Smooth muscle cell (in vitro differentiated cells): ENCODE results near the gene POLR3K. TPM values are rescaled to one million over a fixed set of nuclear protein-coding genes. Genes with fewer than 3 reads are reported as not detected.

Experiments used
- DNase-seq: peaks from one replicate; lab custom pipeline; 2025; ENCODE audit not compliant: unreplicated experiment; lab: John Stamatoyannopoulos, UW
- H2AFZ ChIP-seq: fragments of 200-600 bp; sonication (generic); 2 replicates; pipeline ENCODE4 v1.6.0; 2016; ENCODE audit warnings: antibody characterized with exemption, low read depth, mild to moderate bottlenecking
- H3F3A ChIP-seq: fragments of 200-600 bp; sonication (generic); 2 replicates; pipeline ENCODE4 v1.6.0; 2017; ENCODE audit warnings: antibody characterized with exemption, low read depth
- H3K27ac ChIP-seq: fragments of 200-600 bp; sonication (generic); 2 replicates; pipeline ENCODE4 v1.5.1; 2016; ENCODE audit warnings: low read depth, mild to moderate bottlenecking
- H3K27me3 ChIP-seq: fragments of 200-600 bp; sonication (generic); 2 replicates; pipeline ENCODE4 v1.6.1; 2016; ENCODE audit warnings: low read depth, mild to moderate bottlenecking
- H3K36me3 ChIP-seq: fragments of 200-600 bp; sonication (generic); 2 replicates; pipeline ENCODE4 v1.5.1; 2016; ENCODE audit warnings: low read depth
- H3K4me1 ChIP-seq: fragments of 200-600 bp; sonication (generic); 2 replicates; pipeline ENCODE4 v1.5.1; 2016; ENCODE audit warnings: low read depth
- H3K4me2 ChIP-seq: fragments of 200-600 bp; sonication (generic); 2 replicates; pipeline ENCODE4 v1.6.0; 2016; ENCODE audit warnings: mild to moderate bottlenecking
- H3K4me3 ChIP-seq: fragments of 200-600 bp; sonication (generic); 2 replicates; pipeline ENCODE4 v1.5.1; 2016; ENCODE audit warnings: mild to moderate bottlenecking
- H3K79me2 ChIP-seq: fragments of 200-600 bp; sonication (generic); 2 replicates; pipeline ENCODE4 v1.6.0; 2016; ENCODE audit warnings: low read depth, mild to moderate bottlenecking
- H3K9ac ChIP-seq: fragments of 200-600 bp; sonication (generic); 2 replicates; pipeline ENCODE4 v1.6.0; 2016; ENCODE audit warnings: low read depth
- H3K9me3 ChIP-seq: fragments of 200-600 bp; sonication (generic); replicated peaks from 2 replicates; pipeline ENCODE4 v1.5.1; 2016; ENCODE audit warnings: low read depth
- H4K20me1 ChIP-seq: fragments of 200-600 bp; sonication (generic); 2 replicates; pipeline ENCODE4 v1.6.0; 2016; ENCODE audit warnings: low read depth
- WGBS: methylation state at CpG from one replicate; pipeline ENCODE4 v1.1.7; 2016; ENCODE audit warnings: low lambda C conversion rate; 5-methylcytosine and 5-hydroxymethylcytosine counted together
- polyA plus RNA-seq: library from polyadenylated mRNA; unstranded; fragments of >200 nt; fragmentation: Nextera tagmentation; extraction: Ambion mirVana; gene quantifications from 2 replicates; pipeline ENCODE4 v1.2.1, GENCODE V29; 2016
- total RNA-seq: library from RNA; depleted of rRNA; stranded (reverse); fragments of >200 nt; gene quantifications from 2 replicates; pipeline ENCODE4 v1.2.3, GENCODE V29; 2014
- TF ChIP-seq, protein P1 (sequence below): fragments of 200-600 bp; sonication (generic); IDR thresholded peaks from 2 replicates; pipeline ENCODE4 v1.5.1; 2017; ENCODE audit warnings: borderline replicate concordance, mild to moderate bottlenecking, antibody characterized with exemption; ENCODE audit not compliant: insufficient read depth, poor library complexity, severe bottlenecking

Gene POLR3K
- total and polyA plus RNA-seq, 2 experiments from 2014 or later, result 2.9 to 10.5 TPM

DNA sequence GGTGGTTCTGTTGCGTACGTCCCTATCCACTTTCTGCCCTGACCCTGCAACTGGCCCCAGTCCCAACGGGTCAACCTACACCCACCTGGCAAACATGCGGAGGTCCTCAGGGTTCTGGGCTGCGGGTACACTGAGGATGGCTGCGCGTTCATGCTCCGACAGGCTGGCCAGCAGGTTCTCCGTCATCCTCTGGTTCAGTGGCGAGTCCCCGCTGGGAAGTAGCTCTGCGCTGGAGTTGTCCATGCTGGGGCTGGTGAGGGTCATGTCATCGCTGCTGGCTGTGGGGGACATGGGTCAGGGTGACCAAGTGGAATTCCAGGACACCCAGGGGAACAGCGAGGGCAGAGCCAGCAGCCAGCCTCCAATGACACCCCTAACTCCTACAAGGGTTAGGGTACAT is 35.2 kb upstream of the POLR3K start:
- H3K9ac ChIP-seq, result no peak overlapping the region
- no peaks in the 10 kb centered on the region for H3K79me2 ChIP-seq
- TF ChIP-seq, protein P1, sequence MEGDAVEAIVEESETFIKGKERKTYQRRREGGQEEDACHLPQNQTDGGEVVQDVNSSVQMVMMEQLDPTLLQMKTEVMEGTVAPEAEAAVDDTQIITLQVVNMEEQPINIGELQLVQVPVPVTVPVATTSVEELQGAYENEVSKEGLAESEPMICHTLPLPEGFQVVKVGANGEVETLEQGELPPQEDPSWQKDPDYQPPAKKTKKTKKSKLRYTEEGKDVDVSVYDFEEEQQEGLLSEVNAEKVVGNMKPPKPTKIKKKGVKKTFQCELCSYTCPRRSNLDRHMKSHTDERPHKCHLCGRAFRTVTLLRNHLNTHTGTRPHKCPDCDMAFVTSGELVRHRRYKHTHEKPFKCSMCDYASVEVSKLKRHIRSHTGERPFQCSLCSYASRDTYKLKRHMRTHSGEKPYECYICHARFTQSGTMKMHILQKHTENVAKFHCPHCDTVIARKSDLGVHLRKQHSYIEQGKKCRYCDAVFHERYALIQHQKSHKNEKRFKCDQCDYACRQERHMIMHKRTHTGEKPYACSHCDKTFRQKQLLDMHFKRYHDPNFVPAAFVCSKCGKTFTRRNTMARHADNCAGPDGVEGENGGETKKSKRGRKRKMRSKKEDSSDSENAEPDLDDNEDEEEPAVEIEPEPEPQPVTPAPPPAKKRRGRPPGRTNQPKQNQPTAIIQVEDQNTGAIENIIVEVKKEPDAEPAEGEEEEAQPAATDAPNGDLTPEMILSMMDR, result no peak
- 97% methylated on average over 14 of the region's 14 CpGs for WGBS
- no peak overlapping the region for H2AFZ ChIP-seq
- no peak for DNase-seq
- no peak overlapping the region for H3K4me3 ChIP-seq
- no peaks in the 10 kb centered on the region for H3K9me3 ChIP-seq
- no peak overlapping the region for H3K27ac ChIP-seq
- peaks cover 37% of the 10 kb centered on the region for H4K20me1 ChIP-seq
- no peak overlapping the region for H3K4me2 ChIP-seq
- no peaks in the 10 kb centered on the region for H3K36me3 ChIP-seq
- H3K27me3 ChIP-seq, result no peaks in the 10 kb centered on the region
- peaks cover 9% of the 10 kb centered on the region for H3F3A ChIP-seq
- H3K4me1 ChIP-seq, result no peaks in the 10 kb centered on the region

- Histone ChIP-seq H3F3A (peaks cover 9% of the 10 kb centered on the region), H3K9ac (no peak overlapping the region), H3K4me1 (no peaks in the 10 kb centered on the region), H3K4me2 (no peak overlapping the region), H4K20me1 (peaks cover 38% of the 10 kb centered on the region), H3K27ac (no peak overlapping the region), H3K4me3 (no peak overlapping the region), H3K9me3 (no peaks in the 10 kb centered on the region), H3K79me2 (no peaks in the 10 kb centered on the region), H3K36me3 (no peaks in the 10 kb centered on the region), H2AFZ (no peak overlapping the region), H3K27me3 (no peaks in the 10 kb centered on the region)
- 94% methylated on average over 23 of the region's 23 CpGs for WGBS
- DNase-seq, result no peak
- TF ChIP-seq, protein P1, result no peak
Observed at GRCh38 chr16:86483-86952, 33.1 kb upstream of the POLR3K start.

DNA sequence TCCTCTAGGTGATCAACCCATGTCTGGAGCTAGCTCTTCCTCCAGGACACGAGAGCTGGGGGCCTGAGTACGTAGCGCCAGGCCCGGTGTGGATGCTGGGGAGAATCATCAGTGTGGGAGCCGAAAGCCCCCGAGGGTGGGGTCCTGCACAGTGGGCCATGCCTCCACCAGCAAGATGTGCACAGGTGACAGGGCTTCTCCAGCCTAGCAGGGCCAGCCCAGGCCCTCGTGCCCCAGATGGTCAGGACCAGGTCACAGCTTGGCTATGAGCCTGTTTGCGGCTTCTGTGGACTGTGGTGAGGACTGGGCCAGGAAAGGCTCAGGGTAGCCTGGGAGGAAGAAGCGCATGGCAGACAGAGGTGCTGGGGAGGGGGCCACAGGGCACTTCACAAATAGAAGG is 32.5 kb upstream of the POLR3K start:
- Histone ChIP-seq H3K27ac (peak overlapping the region; percentile 28), H3K27me3 (no peaks in the 10 kb centered on the region), H3K36me3 (no peaks in the 10 kb centered on the region), H3K4me2 (no peak overlapping the region), H3K4me3 (no peak overlapping the region), H3K9me3 (no peaks in the 10 kb centered on the region), H3K9ac (no peak overlapping the region), H3K79me2 (no peaks in the 10 kb centered on the region), H3F3A (peaks cover 9% of the 10 kb centered on the region), H3K4me1 (no peaks in the 10 kb centered on the region), H2AFZ (no peak overlapping the region), H4K20me1 (peaks cover 38% of the 10 kb centered on the region)
- no peak for DNase-seq
- WGBS, result 87% methylated on average over 9 of the region's 9 CpGs
- TF ChIP-seq, protein P1, result no peak

- WGBS, result 96% methylated on average over 18 of the region's 18 CpGs
- no peak overlapping the region for H3K9ac ChIP-seq
Observed at GRCh38 chr16:85407-85782, 32.0 kb upstream of the POLR3K start.

More at GRCh38 chr16:85407-85782, 32.0 kb upstream of the POLR3K start:
- Histone ChIP-seq H2AFZ (no peak overlapping the region), H3K9me3 (no peaks in the 10 kb centered on the region), H3K4me3 (no peak overlapping the region), H3K4me2 (peak overlapping the region; percentile 23), H3K27ac (peak overlapping the region; percentile 28), H3K4me1 (no peaks in the 10 kb centered on the region), H3F3A (peaks cover 9% of the 10 kb centered on the region), H3K79me2 (no peaks in the 10 kb centered on the region), H3K27me3 (no peaks in the 10 kb centered on the region), H4K20me1 (peaks cover 38% of the 10 kb centered on the region), H3K36me3 (no peaks in the 10 kb centered on the region)
- TF ChIP-seq, protein P1, result no peak
- no peak for DNase-seq
